Thyroid gland (tissue), 4 donors: ENCODE data around the gene C4orf50.

Experiments used
- CTCF ChIP-seq, 6 experiments: fragments of 200-600 bp in 3 of 6; fragments of 450-650 bp in 3 of 6; sonication (generic) in 3 of 6; IDR thresholded peaks; one replicate each; pipeline ENCODE4 v1.5.1; 2016 to 2019; ENCODE audit warnings: antibody characterized with exemption in 6 of 6, mild to moderate bottlenecking in 2 of 6, inconsistent platforms in 1 of 6, moderate library complexity in 1 of 6
- POLR2A ChIP-seq, 2 donors: fragments of 450-650 bp; IDR thresholded peaks; one replicate each; pipeline ENCODE4 v1.6.1; 2017; ENCODE audit warnings: antibody characterized with exemption in 2 of 2, mild to moderate bottlenecking in 2 of 2, moderate library complexity in 1 of 2

- TF ChIP-seq CTCF (IDR thresholded peaks at IDR 0.05) (no peak), POLR2A (IDR thresholded peaks at IDR 0.05) (no peak)
Measured at GRCh38 chr4:5992828-5993321, 25.4 kb downstream of the C4orf50 start.
